Measurements from ENCODE around the gene TIMP3.
"Not testable (repeated sequence)": the region's sequence is repeated elsewhere in the genome, so short reads cannot be mapped to it uniquely, and the experiment has no call there.

TIMP3 gene

GRCh38 chr22:32801537-32802236, at the start of gene TIMP3:
Gene TIMP3, plus strand, starts transcription at chr22:32801705. Its CDS starts 297 bp downstream, at chr22:32802002.
- Mint-ChIP-seq H3K36me3 (no peaks in the 10 kb centered on the region), H3K27me3 (peaks cover 77% of the 10 kb centered on the region), H3K9me3 (no peaks in the 10 kb centered on the region), H3K4me1 (no peaks in the 10 kb centered on the region), H3K27ac (no peak within 1 kb of the TSS), H3K4me3 (no peak within 1 kb of the TSS)
- CTCF ChIA-PET: no interaction called here
- peak; percentile 23 for DNase-seq

GRCh38 chr22:32752326-32752725, 49.2 kb upstream of the TIMP3 start:
- Mint-ChIP-seq H3K9me3 (no peaks in the 10 kb centered on the region), H3K36me3 (no peaks in the 10 kb centered on the region), H3K27me3 (no peaks in the 10 kb centered on the region), H3K4me3 (no peak overlapping the region), H3K27ac (no peak overlapping the region), H3K4me1 (peaks cover 7% of the 10 kb centered on the region)
- CTCF ChIA-PET: no interaction called here
- DNase-seq: no peak

- CTCF ChIA-PET: no interaction called here
- Mint-ChIP-seq H3K9me3 (no peaks in the 10 kb centered on the region), H3K27ac (no peak overlapping the region), H3K36me3 (no peaks in the 10 kb centered on the region), H3K4me1 (peaks cover 7% of the 10 kb centered on the region), H3K4me3 (no peak overlapping the region), H3K27me3 (no peaks in the 10 kb centered on the region)
- DNase-seq: no peak
Observed at GRCh38 chr22:32752816-32753520, 48.5 kb upstream of the TIMP3 start.

GRCh38 chr22:32753591-32753990, 47.9 kb upstream of the TIMP3 start:
- peaks cover 7% of the 10 kb centered on the region for H3K4me1 Mint-ChIP-seq
- H3K9me3 Mint-ChIP-seq: no peaks in the 10 kb centered on the region
- no peaks in the 10 kb centered on the region for H3K36me3 Mint-ChIP-seq
- no peak overlapping the region for H3K27ac Mint-ChIP-seq
- CTCF ChIA-PET: no interaction called here
- H3K27me3 Mint-ChIP-seq: no peaks in the 10 kb centered on the region
- no peak overlapping the region for H3K4me3 Mint-ChIP-seq
- no peak for DNase-seq

GRCh38 chr22:32754413-32755041, 47.0 kb upstream of the TIMP3 start:
- DNase-seq: no peak
- H3K27me3 Mint-ChIP-seq: no peaks in the 10 kb centered on the region
- H3K4me1 Mint-ChIP-seq: peaks cover 7% of the 10 kb centered on the region
- no peak overlapping the region for H3K27ac Mint-ChIP-seq
- no peaks in the 10 kb centered on the region for H3K9me3 Mint-ChIP-seq
- H3K36me3 Mint-ChIP-seq: no peaks in the 10 kb centered on the region
- CTCF ChIA-PET: no interaction called here
- no peak overlapping the region for H3K4me3 Mint-ChIP-seq

- H3K4me3 Mint-ChIP-seq, H3K36me3 Mint-ChIP-seq, H3K27ac Mint-ChIP-seq, H3K9me3 Mint-ChIP-seq, H3K4me1 Mint-ChIP-seq, DNase-seq, CTCF ChIA-PET: not testable (repeated sequence)
- peaks cover 21% of the 10 kb centered on the region for H3K27me3 Mint-ChIP-seq
Observed at GRCh38 chr22:32757086-32757762, 44.3 kb upstream of the TIMP3 start.

- peaks cover 30% of the 10 kb centered on the region for H3K27me3 Mint-ChIP-seq
- no peak overlapping the region for H3K27ac Mint-ChIP-seq
- H3K4me3 Mint-ChIP-seq: no peak overlapping the region
- CTCF ChIA-PET: no interaction called here
- H3K9me3 Mint-ChIP-seq: no peaks in the 10 kb centered on the region
- H3K36me3 Mint-ChIP-seq: no peaks in the 10 kb centered on the region
- peaks cover 7% of the 10 kb centered on the region for H3K4me1 Mint-ChIP-seq
- no peak for DNase-seq
Observed at GRCh38 chr22:32758866-32759385, 42.6 kb upstream of the TIMP3 start.

- no peaks in the 10 kb centered on the region for H3K36me3 Mint-ChIP-seq
- peaks cover 7% of the 10 kb centered on the region for H3K4me1 Mint-ChIP-seq
- H3K4me3 Mint-ChIP-seq: no peak overlapping the region
- H3K27me3 Mint-ChIP-seq: peaks cover 38% of the 10 kb centered on the region
- no peaks in the 10 kb centered on the region for H3K9me3 Mint-ChIP-seq
- CTCF ChIA-PET: no interaction called here
- no peak for DNase-seq
- H3K27ac Mint-ChIP-seq: no peak overlapping the region
Observed at GRCh38 chr22:32760396-32760795, 41.1 kb upstream of the TIMP3 start.

GRCh38 chr22:32760815-32761214, 40.7 kb upstream of the TIMP3 start:
- CTCF ChIA-PET: interaction anchor here (1.0 kb wide), 1 partner anchor 35 kb away, joined by 5 read pairs; no protein-coding TSS in a partner anchor
- peaks cover 7% of the 10 kb centered on the region for H3K4me1 Mint-ChIP-seq
- H3K27ac Mint-ChIP-seq: no peak overlapping the region
- H3K36me3 Mint-ChIP-seq: no peaks in the 10 kb centered on the region
- H3K27me3 Mint-ChIP-seq: peaks cover 43% of the 10 kb centered on the region
- no peak overlapping the region for H3K4me3 Mint-ChIP-seq
- DNase-seq: no peak
- no peaks in the 10 kb centered on the region for H3K9me3 Mint-ChIP-seq

GRCh38 chr22:32761251-32761903, 40.1 kb upstream of the TIMP3 start:
- CTCF ChIA-PET: interaction anchor here (1.0 kb wide), 1 partner anchor 35 kb away, joined by 5 read pairs; no protein-coding TSS in a partner anchor
- H3K27me3 Mint-ChIP-seq: peaks cover 46% of the 10 kb centered on the region
- no peak for DNase-seq
- peaks cover 7% of the 10 kb centered on the region for H3K4me1 Mint-ChIP-seq
- no peaks in the 10 kb centered on the region for H3K36me3 Mint-ChIP-seq
- no peaks in the 10 kb centered on the region for H3K9me3 Mint-ChIP-seq
- H3K27ac Mint-ChIP-seq: no peak overlapping the region
- H3K4me3 Mint-ChIP-seq: no peak overlapping the region

- no peaks in the 10 kb centered on the region for H3K9me3 Mint-ChIP-seq
- CTCF ChIA-PET: interaction anchor here (0.6 kb wide), 1 partner anchor 444 kb away, joined by 5 read pairs; no protein-coding TSS in a partner anchor
- H3K4me3 Mint-ChIP-seq: no peak overlapping the region
- H3K27ac Mint-ChIP-seq: no peak overlapping the region
- peaks cover 46% of the 10 kb centered on the region for H3K27me3 Mint-ChIP-seq
- H3K4me1 Mint-ChIP-seq: no peaks in the 10 kb centered on the region
- no peak for DNase-seq
- H3K36me3 Mint-ChIP-seq: no peaks in the 10 kb centered on the region
Observed at GRCh38 chr22:32764330-32765131, 37.0 kb upstream of the TIMP3 start.

GRCh38 chr22:32765132-32765618, 36.3 kb upstream of the TIMP3 start:
- H3K27ac Mint-ChIP-seq: no peak overlapping the region
- peaks cover 46% of the 10 kb centered on the region for H3K27me3 Mint-ChIP-seq
- H3K36me3 Mint-ChIP-seq: no peaks in the 10 kb centered on the region
- CTCF ChIA-PET: interaction anchor here (0.6 kb wide), 1 partner anchor 444 kb away, joined by 5 read pairs; no protein-coding TSS in a partner anchor
- no peak overlapping the region for H3K4me3 Mint-ChIP-seq
- H3K4me1 Mint-ChIP-seq: no peaks in the 10 kb centered on the region
- H3K9me3 Mint-ChIP-seq: no peaks in the 10 kb centered on the region
- DNase-seq: no peak

- DNase-seq: no peak
- H3K4me1 Mint-ChIP-seq: no peaks in the 10 kb centered on the region
- CTCF ChIA-PET: no interaction called here
- H3K27ac Mint-ChIP-seq: no peak overlapping the region
- no peaks in the 10 kb centered on the region for H3K36me3 Mint-ChIP-seq
- no peak overlapping the region for H3K4me3 Mint-ChIP-seq
- H3K27me3 Mint-ChIP-seq: peaks cover 18% of the 10 kb centered on the region
- no peaks in the 10 kb centered on the region for H3K9me3 Mint-ChIP-seq
Observed at GRCh38 chr22:32771756-32772155, 29.7 kb upstream of the TIMP3 start.
